ENCODE results near the gene CYP8B1.

The CYP8B1 gene

GRCh38 chr3:42853739-42854302 lies 21.9 kb downstream of the CYP8B1 start:
- DNase-seq (ENCODE audit: low read depth in 2 of 2, low spot score in 1 of 2): no peak

- no peak for DNase-seq (ENCODE audit: low read depth in 2 of 2, low spot score in 1 of 2)
These were observed 22.6 kb downstream of the CYP8B1 start for GRCh38 chr3:42853056-42853455.

- DNase-seq (ENCODE audit: low read depth in 2 of 2, low spot score in 1 of 2): no peak
These were observed 23.2 kb downstream of the CYP8B1 start for GRCh38 chr3:42852441-42852840.

GRCh38 chr3:42851228-42851834 lies 24.3 kb downstream of the CYP8B1 start:
- DNase-seq (ENCODE audit: low read depth in 2 of 2, low spot score in 1 of 2): no peak

- no peak for DNase-seq (ENCODE audit: low read depth in 2 of 2, low spot score in 1 of 2)
These were observed 25.4 kb downstream of the CYP8B1 start for GRCh38 chr3:42850263-42850662.

GRCh38 chr3:42849017-42849416 lies 26.7 kb downstream of the CYP8B1 start:
- DNase-seq (ENCODE audit: low read depth in 2 of 2, low spot score in 1 of 2): no peak

- DNase-seq (ENCODE audit: low read depth in 2 of 2, low spot score in 1 of 2): no peak
These were observed 27.9 kb downstream of the CYP8B1 start for GRCh38 chr3:42847731-42848130.

- no peak for DNase-seq (ENCODE audit: low read depth in 2 of 2, low spot score in 1 of 2)
These were observed 28.8 kb downstream of the CYP8B1 start for GRCh38 chr3:42846685-42847522.

GRCh38 chr3:42844815-42845214 lies 30.9 kb downstream of the CYP8B1 start:
- DNase-seq (ENCODE audit: low read depth in 2 of 2, low spot score in 1 of 2): no peak

GRCh38 chr3:42844412-42844713 lies 31.3 kb downstream of the CYP8B1 start:
- DNase-seq (ENCODE audit: low read depth in 2 of 2, low spot score in 1 of 2): no peak

GRCh38 chr3:42843713-42844411 lies 31.8 kb downstream of the CYP8B1 start:
- no peak for DNase-seq (ENCODE audit: low read depth in 2 of 2, low spot score in 1 of 2)

GRCh38 chr3:42841332-42841731 lies 34.3 kb downstream of the CYP8B1 start:
- no peak for DNase-seq (ENCODE audit: low read depth in 2 of 2, low spot score in 1 of 2)

GRCh38 chr3:42839616-42840015 lies 36.1 kb downstream of the CYP8B1 start:
- DNase-seq (ENCODE audit: low read depth in 2 of 2, low spot score in 1 of 2): no peak

- no peak for DNase-seq (ENCODE audit: low read depth in 2 of 2, low spot score in 1 of 2)
These were observed 37.1 kb downstream of the CYP8B1 start for GRCh38 chr3:42838571-42838970.

GRCh38 chr3:42836150-42837123 lies 39.2 kb downstream of the CYP8B1 start:
- DNase-seq (ENCODE audit: low read depth in 2 of 2, low spot score in 1 of 2): no peak

GRCh38 chr3:42831321-42831713 lies 44.4 kb downstream of the CYP8B1 start:
- peak; percentile 36 to 55 for DNase-seq (ENCODE audit: low read depth in 2 of 2, low spot score in 1 of 2)

- DNase-seq (ENCODE audit: low read depth in 2 of 2, low spot score in 1 of 2): no peak
These were observed 45.0 kb downstream of the CYP8B1 start for GRCh38 chr3:42830437-42831320.

- DNase-seq (ENCODE audit: low read depth in 2 of 2, low spot score in 1 of 2): no peak
These were observed 45.8 kb downstream of the CYP8B1 start for GRCh38 chr3:42829628-42830436.

GRCh38 chr3:42829083-42829627 lies 46.5 kb downstream of the CYP8B1 start:
- DNase-seq (ENCODE audit: low read depth in 2 of 2, low spot score in 1 of 2): no peak

All from stimulated activated CD8-positive, alpha-beta memory T cell treated with anti-CD3 and anti-CD28 coated beads, Interleukin-4, amount 100 ng/mL, for 1 hour (primary cell).